M059J (cell line): ENCODE measurements around the gene CDH13. TPM values are rescaled to one million over a fixed set of nuclear protein-coding genes. Genes with fewer than 3 reads are reported as not detected.

ENCODE experiments used
- DNase-seq: peaks from one replicate; pipeline ENCODE4 v3.0.0-alpha.2; 2012; ENCODE audit warnings: low read depth
- total RNA-seq: library from RNA; depleted of rRNA; stranded (reverse); fragments of >200 nt; shearing (Covaris generic); gene quantifications from 2 replicates; pipeline ENCODE4 v1.2.3, GENCODE V29; 2014

The CDH13 gene
- total RNA-seq, 1 experiment from 2014 or later = 61.5 TPM

- DNase-seq = no peak
These were observed 366.6 kb downstream of the CDH13 start for GRCh38 chr16:82993415-82993814.

- no peak for DNase-seq
These were observed 367.2 kb downstream of the CDH13 start for GRCh38 chr16:82993926-82994325.

- DNase-seq = peak; percentile 59
These were observed 368.6 kb downstream of the CDH13 start for GRCh38 chr16:82995286-82995923.

GRCh38 chr16:82995924-82996441 is 369.2 kb downstream of the CDH13 start:
- DNase-seq = peak; percentile 89

- DNase-seq = no peak
These were observed 370.0 kb downstream of the CDH13 start for GRCh38 chr16:82996814-82997213.

- peak; percentile 70 for DNase-seq
These were observed 372.9 kb downstream of the CDH13 start for GRCh38 chr16:82999711-83000110.

- peak; percentile 75 for DNase-seq
These were observed 375.9 kb downstream of the CDH13 start for GRCh38 chr16:83002351-83003334.

- DNase-seq = peak; percentile 28
These were observed 378.3 kb downstream of the CDH13 start for GRCh38 chr16:83004868-83005652.

GRCh38 chr16:83005653-83006160 is 378.9 kb downstream of the CDH13 start:
- DNase-seq = peak; percentile 59

GRCh38 chr16:83010776-83011720 is 384.3 kb downstream of the CDH13 start:
- DNase-seq = no peak

- no peak for DNase-seq
These were observed 385.2 kb downstream of the CDH13 start for GRCh38 chr16:83011939-83012338.

- DNase-seq = no peak
These were observed 386.3 kb downstream of the CDH13 start for GRCh38 chr16:83013071-83013470.

- no peak for DNase-seq
These were observed 393.2 kb downstream of the CDH13 start for GRCh38 chr16:83019963-83020362.

GRCh38 chr16:83021045-83021444 is 394.3 kb downstream of the CDH13 start:
- no peak for DNase-seq

GRCh38 chr16:83021746-83022145 is 395.0 kb downstream of the CDH13 start:
- DNase-seq = no peak

- DNase-seq = no peak
These were observed 396.2 kb downstream of the CDH13 start for GRCh38 chr16:83023011-83023410.

- DNase-seq = no peak
These were observed 396.9 kb downstream of the CDH13 start for GRCh38 chr16:83023640-83024039.

GRCh38 chr16:83027973-83028372 is 401.2 kb downstream of the CDH13 start:
- peak; percentile 12 for DNase-seq

GRCh38 chr16:83029467-83029866 is 402.7 kb downstream of the CDH13 start:
- DNase-seq = peak; percentile 7

GRCh38 chr16:83031524-83031923 is 404.8 kb downstream of the CDH13 start:
- peak; percentile 30 for DNase-seq
